HG02798 (cell line): ENCODE measurements around the gene SRRM4.
"Not testable (repeated sequence)": the region's sequence is repeated elsewhere in the genome, so short reads cannot be mapped to it uniquely, and the experiment has no call there.

Experiments used
- ATAC-seq: cut with Tn5 transposase; IDR thresholded peaks from one replicate; pipeline ENCODE4 v1.9.1; 2021; ENCODE audit warnings: mild to moderate bottlenecking; ENCODE audit not compliant: unreplicated experiment, poor library complexity

SRRM4 gene

GRCh38 chr12:119068129-119068856 is 87.0 kb downstream of the SRRM4 start:
- ATAC-seq: no peak

DNA sequence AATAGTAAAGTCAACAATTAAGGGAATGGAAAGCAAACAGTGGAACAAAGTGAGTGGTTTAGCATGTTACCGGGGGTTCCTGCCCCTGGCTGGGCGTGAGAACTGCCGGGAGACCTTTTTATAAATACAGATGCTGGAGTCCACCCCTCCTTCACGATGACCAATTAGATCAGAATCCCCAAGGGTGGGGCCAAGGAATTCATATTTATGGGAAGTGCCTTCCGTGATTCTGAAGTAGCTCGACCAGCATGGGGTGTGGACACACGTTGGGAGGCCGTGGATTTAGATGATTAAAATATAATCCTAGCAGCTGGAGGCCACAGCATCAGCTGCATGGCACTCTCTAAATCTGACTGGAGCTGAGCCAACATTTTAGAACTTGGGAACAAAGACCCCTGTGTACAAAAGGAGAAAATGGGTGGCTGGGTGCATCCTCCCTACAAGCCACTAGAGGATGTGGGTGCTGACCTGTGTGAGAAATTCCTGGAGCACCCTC is 87.9 kb downstream of the SRRM4 start:
- ATAC-seq: no peak

- no peak for ATAC-seq
Observed at GRCh38 chr12:119071176-119071575, 89.8 kb downstream of the SRRM4 start.

- ATAC-seq: no peak
Observed at GRCh38 chr12:119071638-119072231, 90.4 kb downstream of the SRRM4 start.

DNA sequence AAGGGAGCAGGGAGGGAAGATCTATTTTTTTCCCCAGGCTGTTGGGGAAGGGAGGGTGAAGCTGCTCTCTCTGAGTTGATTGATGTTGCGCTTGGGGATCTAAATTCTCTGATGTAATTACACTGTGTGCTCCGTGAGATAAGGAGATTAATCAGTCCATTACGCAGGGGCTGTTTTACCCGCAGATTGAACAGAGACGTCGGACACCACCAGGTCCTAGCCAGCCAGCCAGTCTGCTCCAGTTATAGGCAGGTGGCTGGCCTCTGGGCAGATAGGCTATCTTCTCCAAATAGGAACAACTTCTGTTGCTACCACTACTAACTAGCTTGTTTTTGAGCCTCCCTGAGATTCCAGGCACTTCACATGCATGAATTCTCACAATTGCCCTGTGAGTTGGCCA is 91.1 kb downstream of the SRRM4 start:
- ATAC-seq: no peak

- ATAC-seq: no peak
Observed at GRCh38 chr12:119075222-119075787, 94.0 kb downstream of the SRRM4 start.

DNA sequence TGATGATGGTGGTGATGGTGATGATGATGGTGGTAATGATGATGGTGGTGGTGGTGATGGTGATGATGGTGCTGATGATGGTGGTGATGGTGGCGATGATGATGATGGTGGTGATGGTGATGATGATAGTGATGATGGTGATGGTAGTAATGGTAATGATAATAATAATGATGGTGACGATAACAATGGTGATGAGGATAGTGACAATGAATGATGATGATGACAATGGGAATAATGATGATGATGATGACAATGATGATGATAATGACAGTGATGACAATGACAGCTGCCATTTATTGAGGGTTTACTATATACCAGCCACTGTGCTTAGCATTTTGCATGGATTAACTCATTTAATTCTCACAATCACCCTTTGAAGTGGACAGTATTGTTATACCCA is 94.6 kb downstream of the SRRM4 start:
- ATAC-seq: no peak

DNA sequence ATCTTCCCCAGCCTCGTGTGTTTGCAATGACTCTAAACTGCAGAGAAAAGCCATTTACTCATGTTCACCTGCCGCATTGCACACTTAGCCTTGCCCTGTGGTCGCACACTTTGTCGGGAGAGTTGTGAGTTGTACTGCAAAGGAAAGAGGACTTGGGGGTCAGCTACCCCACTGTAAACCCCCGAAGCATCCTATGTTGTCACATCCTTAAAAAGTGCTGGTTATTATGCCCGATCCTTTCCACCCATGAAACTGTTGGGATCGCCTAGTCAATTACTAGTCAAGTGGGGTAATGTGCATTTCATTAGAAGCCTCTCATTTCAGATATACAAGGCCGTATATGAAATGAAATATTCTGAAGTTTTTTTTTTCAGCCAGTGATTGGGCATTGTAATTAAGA is 98.2 kb downstream of the SRRM4 start:
- ATAC-seq: no peak

- ATAC-seq: no peak
Observed at GRCh38 chr12:119082016-119082415, 100.7 kb downstream of the SRRM4 start.

DNA sequence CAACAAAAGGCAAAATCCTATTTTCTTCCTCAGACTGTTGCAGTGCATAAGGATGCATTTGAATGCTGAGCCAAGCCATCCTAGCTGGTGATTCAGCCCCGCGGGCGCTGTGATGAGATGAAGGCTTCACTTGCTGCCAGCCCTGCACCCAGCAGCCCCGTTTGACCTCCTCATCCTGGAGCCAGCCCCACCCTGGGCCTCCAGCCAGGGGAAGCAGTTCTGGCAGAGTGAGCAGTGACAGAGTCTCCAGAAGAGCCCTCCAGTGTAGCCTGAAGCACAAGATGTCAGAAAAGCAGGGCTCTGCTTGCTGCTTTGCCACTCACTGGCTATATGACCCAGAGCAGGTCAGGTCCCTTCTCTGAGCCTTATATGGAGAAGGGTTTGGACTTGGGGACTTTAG is 101.2 kb downstream of the SRRM4 start:
- ATAC-seq: no peak

- no peak for ATAC-seq
Observed at GRCh38 chr12:119088685-119089379, 107.5 kb downstream of the SRRM4 start.

GRCh38 chr12:119089380-119090013 is 108.2 kb downstream of the SRRM4 start:
- ATAC-seq: no peak

- no peak for ATAC-seq
Observed at GRCh38 chr12:119090276-119090675, 108.9 kb downstream of the SRRM4 start.

GRCh38 chr12:119090865-119091264 is 109.5 kb downstream of the SRRM4 start:
- ATAC-seq: no peak

GRCh38 chr12:119096429-119097202 is 115.3 kb downstream of the SRRM4 start:
- no peak for ATAC-seq

GRCh38 chr12:119100933-119101332 is 119.6 kb downstream of the SRRM4 start:
- ATAC-seq: no peak

DNA sequence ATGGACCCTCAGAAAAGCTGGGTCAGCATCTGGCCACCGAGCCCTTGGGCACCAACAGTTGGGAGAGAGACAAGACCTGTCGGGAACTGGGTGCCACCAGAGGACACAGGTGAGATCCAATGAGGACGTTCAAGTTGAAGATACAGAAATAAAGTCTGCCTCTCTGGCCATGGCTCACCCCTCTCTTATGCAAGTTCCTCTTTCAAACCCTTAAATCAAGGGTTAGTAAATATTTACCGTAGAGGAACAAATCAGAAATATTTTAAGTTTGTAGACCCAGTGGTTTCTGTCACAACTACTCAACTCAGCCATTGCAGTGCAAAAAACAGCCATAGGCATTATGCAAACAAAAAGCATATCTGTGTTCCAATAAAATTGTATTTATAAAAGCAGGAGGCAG is 120.9 kb downstream of the SRRM4 start:
- no peak for ATAC-seq

- ATAC-seq: no peak
Observed at GRCh38 chr12:119102714-119103113, 121.4 kb downstream of the SRRM4 start.

- ATAC-seq: not testable (repeated sequence)
Observed at GRCh38 chr12:119104969-119105368, 123.6 kb downstream of the SRRM4 start.

- ATAC-seq: no peak
Observed at GRCh38 chr12:119113496-119113986, 132.2 kb downstream of the SRRM4 start.
